Stimulated activated CD4-positive, alpha-beta T cell treated with anti-CD3 and anti-CD28 coated beads, Interleukin-15, amount 100 ng/mL, for 48 hours (primary cell): ENCODE data around the gene ACBD6.
"Not testable (repeated sequence)": the region's sequence is repeated elsewhere in the genome, so short reads cannot be mapped to it uniquely, and the experiment has no call there.

ENCODE experiments used
- DNase-seq, 2 donors: peaks; one replicate each; pipeline ENCODE4 v3.0.0-alpha.2; 2020; ENCODE audit warnings: low read depth in 2 of 2

ACBD6 gene

DNA sequence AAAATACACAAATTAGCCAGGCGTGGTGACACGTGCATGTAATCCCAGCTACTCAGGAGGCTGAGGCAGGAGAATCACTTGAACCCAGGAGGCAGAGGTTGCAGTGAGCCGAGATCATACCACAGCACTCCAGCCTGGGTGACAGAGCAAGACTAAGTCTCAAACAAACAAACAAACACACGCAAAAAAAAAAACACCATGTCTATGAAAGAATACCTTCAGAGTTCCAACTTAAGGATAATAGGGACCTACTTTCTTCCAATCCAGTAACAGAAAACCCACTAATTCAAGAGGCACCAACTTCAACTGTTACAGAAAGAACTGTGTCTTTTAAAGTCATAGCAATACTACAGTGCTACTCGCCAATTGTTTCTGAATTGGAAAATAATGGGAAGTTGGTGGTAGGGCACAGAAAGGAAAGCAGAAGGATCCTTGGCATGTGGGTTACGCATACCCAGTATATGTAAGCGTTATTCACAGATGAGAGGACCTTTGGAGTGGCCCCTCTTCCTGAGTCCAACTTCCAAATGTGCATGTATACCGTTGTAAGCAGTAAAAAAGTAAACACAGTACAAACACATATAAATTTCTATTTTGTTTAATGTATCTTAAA lies 87.0 kb downstream of the ACBD6 start:
- no peak for DNase-seq

GRCh38 chr1:180412583-180412982 lies 89.8 kb downstream of the ACBD6 start:
- no peak for DNase-seq

DNA sequence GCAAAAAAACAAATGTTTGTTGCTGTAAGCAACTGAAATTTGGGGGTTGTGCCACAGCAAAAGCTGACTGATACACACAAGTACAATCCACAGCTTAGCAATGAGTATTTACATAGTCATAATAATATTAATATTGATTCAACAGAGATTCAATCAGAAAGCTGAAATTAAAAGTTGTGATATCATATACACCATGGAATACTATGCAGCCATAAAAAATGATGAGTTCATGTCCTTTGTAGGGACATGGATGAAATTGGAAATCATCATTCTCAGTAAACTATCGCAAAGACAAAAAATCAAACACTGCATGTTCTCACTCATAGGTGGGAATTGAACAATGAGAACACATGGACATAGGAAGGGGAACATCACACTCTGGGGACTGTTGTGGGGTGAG lies 94.2 kb downstream of the ACBD6 start:
- not testable (repeated sequence) for DNase-seq

GRCh38 chr1:180407051-180407450 lies 95.3 kb downstream of the ACBD6 start:
- no peak for DNase-seq

- no peak for DNase-seq
These were observed 99.8 kb downstream of the ACBD6 start for GRCh38 chr1:180402551-180402950.

- no peak for DNase-seq
These were observed 100.4 kb downstream of the ACBD6 start for GRCh38 chr1:180402001-180402400.

GRCh38 chr1:180397175-180397574 lies 105.2 kb downstream of the ACBD6 start:
- DNase-seq, result no peak

GRCh38 chr1:180392427-180393145 lies 109.8 kb downstream of the ACBD6 start:
- DNase-seq, result no peak

DNA sequence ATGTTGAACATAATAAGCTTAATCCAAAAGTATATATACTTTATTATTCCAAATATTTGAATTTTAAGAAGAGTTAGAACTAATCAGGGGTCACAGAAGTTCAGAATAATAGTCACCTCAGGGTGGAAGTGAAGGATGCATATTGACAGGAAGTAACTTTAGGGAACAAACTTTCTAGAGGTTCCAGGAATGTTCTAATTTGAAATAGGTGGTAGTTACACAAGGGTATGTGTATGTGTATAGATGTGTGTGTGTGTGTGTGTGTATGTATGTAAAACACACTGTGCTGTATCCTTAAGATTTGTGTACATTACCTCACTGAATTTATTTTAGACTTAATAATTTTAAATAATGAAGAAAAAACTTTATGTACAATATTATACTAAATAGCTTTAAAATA lies 110.4 kb downstream of the ACBD6 start:
- DNase-seq, result no peak

DNA sequence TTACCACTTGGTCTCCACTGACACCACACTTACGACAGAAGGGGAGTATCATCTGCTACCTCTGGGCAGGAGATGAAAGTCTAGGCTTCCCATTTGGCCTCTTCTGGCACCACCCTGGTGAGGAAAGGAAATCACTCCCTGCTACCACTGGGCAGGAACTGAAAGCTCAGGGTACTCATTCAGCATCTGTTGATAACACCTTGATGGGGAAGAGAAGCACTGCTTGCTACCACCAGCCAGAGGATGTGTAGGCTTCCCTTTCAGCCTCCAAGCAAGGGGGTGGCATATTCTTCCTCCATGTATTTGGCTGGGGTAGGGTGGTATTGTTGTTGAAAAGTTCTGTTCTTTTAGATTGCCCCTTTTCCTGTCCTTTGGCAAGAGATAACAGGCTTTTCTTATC lies 115.0 kb downstream of the ACBD6 start:
- no peak for DNase-seq

- DNase-seq, result no peak
These were observed 115.5 kb downstream of the ACBD6 start for GRCh38 chr1:180386745-180387367.

GRCh38 chr1:180385144-180385543 lies 117.2 kb downstream of the ACBD6 start:
- DNase-seq, result no peak

DNA sequence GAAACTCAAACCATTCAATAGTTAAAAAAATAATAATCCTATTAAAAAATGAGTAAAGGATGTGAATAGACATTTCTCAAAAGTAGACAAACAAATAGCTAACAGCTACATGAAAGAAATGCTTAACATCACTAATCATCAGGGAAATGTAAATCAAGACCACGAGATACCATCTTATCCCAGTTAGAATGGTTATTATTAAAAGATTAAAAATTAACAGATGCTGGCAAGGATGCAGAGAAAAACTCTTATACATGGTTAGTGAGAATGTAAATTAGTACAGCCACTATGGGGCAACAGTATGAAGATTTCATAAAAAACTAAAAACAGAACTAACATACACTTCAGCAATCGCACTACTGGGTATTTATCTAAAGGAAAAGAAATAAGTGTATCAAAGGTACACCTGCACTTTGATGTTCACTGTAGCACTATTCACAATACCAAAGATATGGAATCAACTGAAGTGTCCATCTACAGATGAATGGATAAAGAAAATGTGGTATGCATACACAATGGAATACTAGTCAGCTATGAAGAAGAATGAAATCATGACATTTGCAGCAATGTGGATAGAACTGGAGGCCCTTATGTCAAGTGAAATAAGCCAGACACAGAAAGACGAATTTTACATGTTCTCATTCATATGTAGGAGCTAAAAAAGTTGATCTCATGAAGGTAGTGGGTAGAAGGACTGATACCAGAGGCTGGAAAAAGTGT lies 117.9 kb downstream of the ACBD6 start:
- no peak for DNase-seq

DNA sequence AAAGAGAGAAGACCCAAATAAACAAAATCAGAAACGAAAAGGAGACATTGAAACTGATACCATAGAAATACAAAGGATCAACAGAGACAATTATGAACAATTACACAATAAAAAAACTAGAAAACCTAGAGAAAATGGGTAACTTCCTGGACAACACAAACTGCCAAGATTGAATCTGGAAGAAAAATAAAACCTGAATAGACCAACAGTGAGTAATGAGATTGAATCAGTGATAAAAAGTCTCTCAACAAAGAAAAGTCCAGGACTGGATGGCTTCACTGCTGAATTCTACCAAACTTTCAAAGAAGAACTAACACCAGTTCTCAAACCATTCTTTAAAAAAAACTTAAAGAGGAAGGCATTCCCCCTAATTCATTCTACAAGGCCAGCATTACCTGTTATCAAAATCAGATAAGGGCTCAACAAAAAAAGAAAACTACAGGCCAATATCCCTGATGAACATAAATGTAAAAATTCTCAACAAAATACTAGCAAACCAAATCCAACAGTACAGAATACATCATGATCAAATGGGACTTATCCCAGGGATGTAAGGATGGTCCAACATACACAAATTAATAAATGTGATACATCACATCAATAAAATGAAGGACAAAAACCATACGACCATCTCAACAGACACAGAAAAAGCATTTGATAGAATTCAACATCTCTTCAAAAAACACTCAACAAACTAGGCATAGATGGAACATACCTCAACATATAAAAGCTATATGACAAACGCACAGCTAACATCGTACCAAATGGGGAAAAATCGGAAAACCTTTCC lies 119.9 kb downstream of the ACBD6 start:
- DNase-seq, result no peak

GRCh38 chr1:180381184-180381580 lies 121.2 kb downstream of the ACBD6 start:
- no peak for DNase-seq

DNA sequence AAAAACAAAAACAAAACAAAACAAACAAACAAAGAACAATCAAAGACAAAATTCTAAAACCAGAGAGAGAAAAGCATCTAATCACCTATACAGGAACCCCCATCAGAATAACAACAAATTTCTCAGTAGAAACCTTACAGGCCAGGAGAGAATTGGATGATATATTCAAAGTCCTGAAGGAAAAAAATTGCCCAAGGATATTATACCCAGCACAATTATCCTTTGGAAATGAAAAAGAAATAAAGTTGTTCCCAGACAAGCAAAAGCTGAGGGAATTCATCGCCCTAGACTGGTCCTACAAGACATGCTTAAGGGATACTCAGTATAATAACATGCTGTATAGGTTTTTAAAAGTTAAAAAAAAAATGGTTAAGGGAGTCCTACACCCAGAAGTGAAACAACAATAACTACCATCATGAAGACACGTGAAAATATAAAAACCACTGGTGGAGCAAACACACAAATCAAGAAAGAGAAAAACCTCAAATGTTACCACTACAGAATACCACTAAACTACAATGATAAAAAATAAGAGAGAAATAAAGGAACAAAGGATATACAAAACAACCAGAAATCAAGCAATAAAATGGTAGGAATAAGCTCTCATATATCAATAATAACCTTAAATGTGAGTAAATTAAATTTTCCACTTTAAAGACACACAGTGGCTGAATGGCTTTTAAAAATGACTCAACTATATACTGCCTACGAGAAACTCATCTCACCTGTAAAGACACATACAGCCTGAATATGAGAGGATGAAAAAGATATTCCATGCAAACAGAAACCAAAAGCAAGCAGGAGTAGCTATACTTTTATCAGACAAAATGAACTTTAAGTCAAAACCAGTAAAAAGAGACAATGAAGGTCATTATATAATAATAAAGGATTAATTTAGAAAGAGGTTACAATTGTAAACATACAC lies 121.9 kb downstream of the ACBD6 start:
- DNase-seq, result no peak

DNA sequence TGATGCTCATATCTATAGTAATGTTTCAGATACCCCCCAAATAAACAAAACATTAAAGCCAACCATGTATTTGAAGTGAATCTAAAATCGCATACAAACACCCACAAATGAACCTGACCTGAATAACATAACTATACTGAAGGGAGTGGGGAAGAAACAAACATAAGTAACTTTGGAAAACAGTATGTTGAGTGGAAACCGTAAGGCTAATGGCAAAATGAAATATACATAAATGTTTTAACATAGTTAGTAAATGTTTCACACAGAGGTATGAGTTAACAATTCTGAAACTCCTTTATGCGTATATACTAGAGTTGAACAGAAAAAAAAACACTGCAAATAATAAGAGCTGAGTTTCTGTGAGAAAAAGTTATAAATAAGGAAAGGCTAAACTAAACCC lies 125.6 kb downstream of the ACBD6 start:
- no peak for DNase-seq

DNA sequence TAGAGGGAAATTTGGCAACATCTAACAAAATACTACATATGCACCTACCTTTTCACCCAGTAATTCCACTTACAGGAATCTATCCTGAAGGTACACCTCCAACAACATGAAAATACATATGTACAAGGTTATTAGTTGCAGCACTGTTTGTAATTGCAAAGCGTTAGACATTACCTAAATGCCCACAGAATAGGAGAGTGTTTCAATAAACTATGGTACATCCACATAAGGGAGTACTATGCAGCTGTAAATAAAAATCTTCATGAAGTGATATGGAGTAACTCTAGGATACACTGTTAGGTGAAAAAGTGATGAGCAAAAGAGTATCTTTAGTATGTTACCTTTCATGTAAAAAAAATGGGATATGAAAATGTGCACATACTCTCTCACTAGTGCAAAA lies 126.1 kb downstream of the ACBD6 start:
- no peak for DNase-seq

GRCh38 chr1:180372728-180373127 lies 129.6 kb downstream of the ACBD6 start:
- no peak for DNase-seq

GRCh38 chr1:180370597-180370996 lies 131.8 kb downstream of the ACBD6 start:
- no peak for DNase-seq

DNA sequence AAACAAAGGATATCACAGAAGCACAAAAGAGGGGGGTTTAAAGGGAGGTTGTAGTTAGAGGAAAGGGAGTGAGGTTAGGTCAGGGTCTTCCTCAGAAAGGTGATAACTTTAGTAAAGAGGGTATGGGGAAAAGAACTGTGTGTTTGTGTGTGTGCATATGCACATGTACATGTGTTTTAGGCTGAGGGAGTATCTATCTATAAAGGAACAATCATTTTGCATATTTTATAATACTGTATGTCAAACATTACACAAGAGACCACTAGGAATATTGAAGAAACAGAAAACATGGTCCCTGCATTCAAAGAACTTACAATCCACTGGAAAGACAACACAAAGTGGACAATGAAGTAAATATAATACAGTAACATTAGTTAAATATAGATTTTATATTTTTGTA lies 132.2 kb downstream of the ACBD6 start:
- DNase-seq, result no peak
